ENCODE data around the gene CYSRT1. TPM values are rescaled to one million over a fixed set of nuclear protein-coding genes. Genes with fewer than 3 reads are reported as not detected.

CYSRT1 gene
- total RNA-seq, 1 donor from 2014 or later = 0.17 TPM

GRCh38 chr9:137262909-137263285, 37.9 kb downstream of the CYSRT1 start:
- no peak overlapping the region for H3K4me3 ChIP-seq (ENCODE audit: low read depth, low read length)
- TF ChIP-seq CTCF (conservative IDR thresholded peaks at IDR 0.05; ENCODE audit: low read depth, low read length) = no peak
- DNase-seq (ENCODE audit: low read depth) = no peak

GRCh38 chr9:137263506-137263905, 38.5 kb downstream of the CYSRT1 start:
- DNase-seq (ENCODE audit: low read depth) = no peak
- TF ChIP-seq CTCF (conservative IDR thresholded peaks at IDR 0.05; ENCODE audit: low read depth, low read length) = no peak
- H3K4me3 ChIP-seq (ENCODE audit: low read depth, low read length) = no peak overlapping the region

GRCh38 chr9:137264067-137264466, 39.1 kb downstream of the CYSRT1 start:
- no peak overlapping the region for H3K4me3 ChIP-seq (ENCODE audit: low read depth, low read length)
- TF ChIP-seq CTCF (conservative IDR thresholded peaks at IDR 0.05; ENCODE audit: low read depth, low read length) = no peak
- no peak for DNase-seq (ENCODE audit: low read depth)

GRCh38 chr9:137265496-137266161, 40.7 kb downstream of the CYSRT1 start:
- H3K4me3 ChIP-seq (ENCODE audit: low read depth, low read length) = no peak overlapping the region
- no peak for DNase-seq (ENCODE audit: low read depth)
- TF ChIP-seq CTCF (conservative IDR thresholded peaks at IDR 0.05; ENCODE audit: low read depth, low read length) = no peak

- TF ChIP-seq CTCF (conservative IDR thresholded peaks at IDR 0.05; ENCODE audit: low read depth, low read length) = no peak
- no peak for DNase-seq (ENCODE audit: low read depth)
- H3K4me3 ChIP-seq (ENCODE audit: low read depth, low read length) = no peak overlapping the region
Observed at GRCh38 chr9:137266162-137266527, 41.2 kb downstream of the CYSRT1 start.

- DNase-seq (ENCODE audit: low read depth) = no peak
- H3K4me3 ChIP-seq (ENCODE audit: low read depth, low read length) = no peak overlapping the region
- no peak for TF ChIP-seq CTCF (conservative IDR thresholded peaks at IDR 0.05; ENCODE audit: low read depth, low read length)
Observed at GRCh38 chr9:137266585-137267453, 41.8 kb downstream of the CYSRT1 start.
